ENCODE results near the gene GET4.

GET4 gene

GRCh38 chr7:898460-898854, 22.1 kb downstream of the GET4 start:
- no peak for TF ChIP-seq CTCF (IDR thresholded peaks at IDR 0.05; ENCODE audit: low read depth, low read length)

GRCh38 chr7:898855-899681, 22.7 kb downstream of the GET4 start:
- DNase-seq (ENCODE audit: extremely low read depth, low read depth), result no peak
- no peak for TF ChIP-seq CTCF (IDR thresholded peaks at IDR 0.05; ENCODE audit: low read depth, low read length)

More at GRCh38 chr7:898460-898854, 22.1 kb downstream of the GET4 start:
- DNase-seq (ENCODE audit: extremely low read depth, low read depth), result no peak

- no peak for TF ChIP-seq CTCF (IDR thresholded peaks at IDR 0.05; ENCODE audit: low read depth, low read length)
- DNase-seq (ENCODE audit: extremely low read depth, low read depth), result no peak
These were observed 23.5 kb downstream of the GET4 start for GRCh38 chr7:899806-900205.

GRCh38 chr7:900331-901040, 24.1 kb downstream of the GET4 start:
- DNase-seq (ENCODE audit: extremely low read depth, low read depth), result no peak
- TF ChIP-seq CTCF (IDR thresholded peaks at IDR 0.05; ENCODE audit: low read depth, low read length), result no peak

GRCh38 chr7:901041-901387, 24.7 kb downstream of the GET4 start:
- DNase-seq (ENCODE audit: extremely low read depth, low read depth), result no peak
- no peak for TF ChIP-seq CTCF (IDR thresholded peaks at IDR 0.05; ENCODE audit: low read depth, low read length)

- peak; percentile 57 for DNase-seq (ENCODE audit: extremely low read depth, low read depth)
- no peak for TF ChIP-seq CTCF (IDR thresholded peaks at IDR 0.05; ENCODE audit: low read depth, low read length)
These were observed 25.2 kb downstream of the GET4 start for GRCh38 chr7:901388-902154.

All from AG09319 (cell line).